Osteoblast (primary cell): ENCODE data around the gene GJD3. TPM values are rescaled to one million over a fixed set of nuclear protein-coding genes. Genes with fewer than 3 reads are reported as not detected.
"Not testable (repeated sequence)": the region's sequence is repeated elsewhere in the genome, so short reads cannot be mapped to it uniquely, and the experiment has no call there.

Source experiments
- DNase-seq: peaks from one replicate; pipeline ENCODE4 v3.0.0; 2011; ENCODE audit warnings: low spot score, mixed read lengths; ENCODE audit not compliant: insufficient read length; ENCODE audit errors: missing footprints
- H2AFZ ChIP-seq: 2 replicates; pipeline ENCODE4 v1.6.0; 2011; ENCODE audit warnings: mild to moderate bottlenecking, low read length
- H3K27ac ChIP-seq: 2 replicates; pipeline ENCODE4 v1.5.1; 2011; ENCODE audit warnings: mild to moderate bottlenecking, low read depth, low read length, moderate library complexity
- H3K27me3 ChIP-seq: 2 replicates; pipeline ENCODE4 v1.6.0; 2012; ENCODE audit warnings: mild to moderate bottlenecking, control low read depth, inconsistent platforms, low read length, moderate library complexity; ENCODE audit not compliant: insufficient read depth
- H3K36me3 ChIP-seq: 2 replicates; pipeline ENCODE4 v1.5.1; 2011; ENCODE audit warnings: mild to moderate bottlenecking, low read length, control low read depth, moderate library complexity; ENCODE audit not compliant: insufficient read depth
- H3K4me1 ChIP-seq: 2 replicates; pipeline ENCODE4 v1.5.1; 2011; ENCODE audit warnings: mild to moderate bottlenecking, low read length, control low read depth, moderate library complexity; ENCODE audit not compliant: insufficient read depth
- H3K4me2 ChIP-seq: 2 replicates; pipeline ENCODE4 v1.6.0; 2011; ENCODE audit warnings: mild to moderate bottlenecking, low read length; ENCODE audit not compliant: insufficient read depth
- H3K4me3 ChIP-seq: fragments of 200-600 bp; sonication (generic); 3 replicates; pipeline ENCODE4 v1.5.1; 2012; ENCODE audit warnings: mild to moderate bottlenecking, low read length, inconsistent platforms; ENCODE audit not compliant: insufficient read depth
- H3K79me2 ChIP-seq: 2 replicates; pipeline ENCODE4 v1.6.0; 2012; ENCODE audit warnings: mild to moderate bottlenecking, low read length, control low read depth, inconsistent platforms; ENCODE audit not compliant: insufficient read depth
- H3K9me3 ChIP-seq: 2 replicates; pipeline ENCODE4 v1.5.1; 2011; ENCODE audit warnings: low read depth, low read length, control low read depth
- H4K20me1 ChIP-seq: 2 replicates; pipeline ENCODE4 v1.6.0; 2012; ENCODE audit warnings: mild to moderate bottlenecking, low read length, control low read depth; ENCODE audit not compliant: insufficient read depth
- total RNA-seq: library from RNA; depleted of rRNA; stranded (reverse); fragments of >200 nt; gene quantifications from 2 replicates; pipeline ENCODE4 v1.2.3, GENCODE V29; 2012
- TF ChIP-seq, protein P1 (sequence below): IDR thresholded peaks from 2 replicates; pipeline ENCODE4 v1.5.1; 2011; ENCODE audit warnings: mild to moderate bottlenecking, low read depth, low read length, moderate library complexity; ENCODE audit errors: extremely low read depth

Gene GJD3
- total RNA-seq, 1 donor: 1.8 TPM

GRCh38 chr17:40378966-40379365, 14.4 kb upstream of the GJD3 start:
- Histone ChIP-seq H2AFZ (no peak overlapping the region), H4K20me1 (no peaks in the 10 kb centered on the region), H3K36me3 (no peaks in the 10 kb centered on the region), H3K4me3 (no peak overlapping the region), H3K27ac (no peak overlapping the region), H3K79me2 (no peaks in the 10 kb centered on the region), H3K4me1 (no peaks in the 10 kb centered on the region), H3K27me3 (no peaks in the 10 kb centered on the region), H3K4me2 (no peak overlapping the region), H3K9me3 (no peaks in the 10 kb centered on the region)
- TF ChIP-seq, protein P1, sequence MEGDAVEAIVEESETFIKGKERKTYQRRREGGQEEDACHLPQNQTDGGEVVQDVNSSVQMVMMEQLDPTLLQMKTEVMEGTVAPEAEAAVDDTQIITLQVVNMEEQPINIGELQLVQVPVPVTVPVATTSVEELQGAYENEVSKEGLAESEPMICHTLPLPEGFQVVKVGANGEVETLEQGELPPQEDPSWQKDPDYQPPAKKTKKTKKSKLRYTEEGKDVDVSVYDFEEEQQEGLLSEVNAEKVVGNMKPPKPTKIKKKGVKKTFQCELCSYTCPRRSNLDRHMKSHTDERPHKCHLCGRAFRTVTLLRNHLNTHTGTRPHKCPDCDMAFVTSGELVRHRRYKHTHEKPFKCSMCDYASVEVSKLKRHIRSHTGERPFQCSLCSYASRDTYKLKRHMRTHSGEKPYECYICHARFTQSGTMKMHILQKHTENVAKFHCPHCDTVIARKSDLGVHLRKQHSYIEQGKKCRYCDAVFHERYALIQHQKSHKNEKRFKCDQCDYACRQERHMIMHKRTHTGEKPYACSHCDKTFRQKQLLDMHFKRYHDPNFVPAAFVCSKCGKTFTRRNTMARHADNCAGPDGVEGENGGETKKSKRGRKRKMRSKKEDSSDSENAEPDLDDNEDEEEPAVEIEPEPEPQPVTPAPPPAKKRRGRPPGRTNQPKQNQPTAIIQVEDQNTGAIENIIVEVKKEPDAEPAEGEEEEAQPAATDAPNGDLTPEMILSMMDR: no peak
- no peak for DNase-seq

DNA sequence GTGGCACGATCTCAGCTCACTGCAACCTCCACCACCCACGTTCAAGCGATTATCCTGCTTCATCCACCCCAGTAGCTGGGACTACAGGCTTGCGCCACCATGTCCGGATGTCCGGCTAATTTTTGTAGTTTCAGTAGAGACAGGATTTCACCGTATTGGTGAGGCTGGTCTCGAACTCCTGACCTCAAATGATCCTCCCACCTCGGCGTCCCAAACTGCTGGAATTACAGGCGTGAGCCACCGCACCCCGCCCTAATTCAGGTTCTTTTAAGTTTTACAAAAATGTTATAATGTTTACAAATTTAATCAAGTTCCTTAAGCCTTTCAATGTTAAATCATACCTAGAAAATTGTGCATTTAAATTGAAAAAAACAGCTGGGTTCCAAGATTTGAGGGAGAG, 13.3 kb upstream of the GJD3 start:
- H3K27ac ChIP-seq: no peak overlapping the region
- H3K27me3 ChIP-seq: no peaks in the 10 kb centered on the region
- TF ChIP-seq, protein P1: no peak
- H3K4me2 ChIP-seq: no peak overlapping the region
- H3K4me3 ChIP-seq: no peak overlapping the region
- no peak overlapping the region for H2AFZ ChIP-seq
- H3K9me3 ChIP-seq: no peaks in the 10 kb centered on the region
- no peaks in the 10 kb centered on the region for H4K20me1 ChIP-seq
- DNase-seq: no peak
- H3K4me1 ChIP-seq: no peaks in the 10 kb centered on the region
- H3K79me2 ChIP-seq: no peaks in the 10 kb centered on the region
- no peaks in the 10 kb centered on the region for H3K36me3 ChIP-seq

GRCh38 chr17:40376541-40376940, 12.0 kb upstream of the GJD3 start:
- H3K4me1 ChIP-seq, H3K27me3 ChIP-seq, H3K9me3 ChIP-seq, H3K36me3 ChIP-seq, H4K20me1 ChIP-seq, H3K4me3 ChIP-seq, H3K27ac ChIP-seq, H3K4me2 ChIP-seq, DNase-seq, H2AFZ ChIP-seq, H3K79me2 ChIP-seq: not testable (repeated sequence)

- not testable (repeated sequence) for H3K79me2 ChIP-seq, H3K4me2 ChIP-seq, H2AFZ ChIP-seq, H3K4me1 ChIP-seq, H3K27ac ChIP-seq, H4K20me1 ChIP-seq, DNase-seq, H3K9me3 ChIP-seq, H3K4me3 ChIP-seq, H3K27me3 ChIP-seq, H3K36me3 ChIP-seq
Measured at GRCh38 chr17:40375786-40376185, 11.2 kb upstream of the GJD3 start.

- no peaks in the 10 kb centered on the region for H3K79me2 ChIP-seq
- no peaks in the 10 kb centered on the region for H4K20me1 ChIP-seq
- DNase-seq: no peak
- H3K27ac ChIP-seq: no peak overlapping the region
- no peak overlapping the region for H3K4me3 ChIP-seq
- H3K36me3 ChIP-seq: no peaks in the 10 kb centered on the region
- no peak overlapping the region for H2AFZ ChIP-seq
- no peaks in the 10 kb centered on the region for H3K9me3 ChIP-seq
- TF ChIP-seq, protein P1: no peak
- H3K27me3 ChIP-seq: no peaks in the 10 kb centered on the region
- no peaks in the 10 kb centered on the region for H3K4me1 ChIP-seq
- H3K4me2 ChIP-seq: no peak overlapping the region
Measured at GRCh38 chr17:40374821-40375498, 10.4 kb upstream of the GJD3 start.
